PC-9 (cell line): ENCODE results near the gene HTR3C.

ENCODE experiments used
- CTCF ChIP-seq: fragments of 200-600 bp; sonication (generic); conservative IDR thresholded peaks from 2 replicates; pipeline ENCODE4 v1.6.1; 2017; ENCODE audit warnings: mixed run types, antibody characterized with exemption, mild to moderate bottlenecking, moderate library complexity
- EZH2 ChIP-seq: fragments of 200-600 bp; sonication (generic); IDR thresholded peaks from 2 replicates; pipeline ENCODE4 v1.8.0; 2017; ENCODE audit warnings: antibody characterized with exemption, low read depth

- TF ChIP-seq CTCF, result peak; percentile 84
- no peak for TF ChIP-seq EZH2
Observed at GRCh38 chr3:184040010-184040409, 12.8 kb upstream of the HTR3C start.
